ENCODE measurements around the gene FLT1.

Gene FLT1

DNA sequence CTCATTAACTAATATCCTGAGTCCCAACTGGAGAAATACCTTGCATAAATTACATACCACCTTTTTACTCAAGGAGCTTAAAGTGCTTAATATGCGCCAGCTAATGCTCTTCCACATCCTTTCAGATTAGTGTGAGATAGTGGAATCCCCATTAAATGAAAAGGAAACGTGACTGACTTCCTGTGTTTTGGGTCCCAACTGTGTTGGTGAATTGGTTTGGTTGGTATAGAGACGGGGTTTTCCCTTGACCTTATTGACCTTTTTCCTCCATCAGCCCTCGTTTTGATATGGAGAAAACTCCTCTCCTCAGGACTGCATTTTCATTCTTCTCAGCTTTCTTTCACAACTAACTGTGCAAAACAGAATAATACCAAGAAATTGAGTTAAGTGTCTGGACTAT is 193.1 kb downstream of the FLT1 start:
- TF ChIP-seq, protein P1, sequence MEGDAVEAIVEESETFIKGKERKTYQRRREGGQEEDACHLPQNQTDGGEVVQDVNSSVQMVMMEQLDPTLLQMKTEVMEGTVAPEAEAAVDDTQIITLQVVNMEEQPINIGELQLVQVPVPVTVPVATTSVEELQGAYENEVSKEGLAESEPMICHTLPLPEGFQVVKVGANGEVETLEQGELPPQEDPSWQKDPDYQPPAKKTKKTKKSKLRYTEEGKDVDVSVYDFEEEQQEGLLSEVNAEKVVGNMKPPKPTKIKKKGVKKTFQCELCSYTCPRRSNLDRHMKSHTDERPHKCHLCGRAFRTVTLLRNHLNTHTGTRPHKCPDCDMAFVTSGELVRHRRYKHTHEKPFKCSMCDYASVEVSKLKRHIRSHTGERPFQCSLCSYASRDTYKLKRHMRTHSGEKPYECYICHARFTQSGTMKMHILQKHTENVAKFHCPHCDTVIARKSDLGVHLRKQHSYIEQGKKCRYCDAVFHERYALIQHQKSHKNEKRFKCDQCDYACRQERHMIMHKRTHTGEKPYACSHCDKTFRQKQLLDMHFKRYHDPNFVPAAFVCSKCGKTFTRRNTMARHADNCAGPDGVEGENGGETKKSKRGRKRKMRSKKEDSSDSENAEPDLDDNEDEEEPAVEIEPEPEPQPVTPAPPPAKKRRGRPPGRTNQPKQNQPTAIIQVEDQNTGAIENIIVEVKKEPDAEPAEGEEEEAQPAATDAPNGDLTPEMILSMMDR (IDR thresholded peaks at IDR 0.05) = no peak

DNA sequence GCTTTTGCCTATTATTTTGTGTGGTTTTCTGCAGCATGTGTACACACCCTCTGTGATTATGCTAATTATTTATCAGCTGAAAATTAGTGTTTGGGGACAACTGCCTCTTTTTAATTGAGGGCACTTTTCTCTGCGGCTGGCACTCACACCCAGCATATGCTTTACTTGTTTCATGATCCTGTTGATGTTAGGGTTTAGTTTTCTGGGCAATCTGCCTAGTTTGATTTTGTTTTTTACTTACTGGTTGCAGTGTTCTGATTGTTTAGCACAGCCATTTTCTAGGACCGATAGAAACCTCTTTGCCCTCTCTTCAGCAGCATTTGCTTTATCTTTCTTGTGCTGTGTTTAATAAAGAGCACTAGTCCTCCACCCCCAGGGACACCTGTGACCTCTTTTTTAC is 195.0 kb downstream of the FLT1 start:
- TF ChIP-seq, protein P1 (IDR thresholded peaks at IDR 0.05) = no peak

DNA sequence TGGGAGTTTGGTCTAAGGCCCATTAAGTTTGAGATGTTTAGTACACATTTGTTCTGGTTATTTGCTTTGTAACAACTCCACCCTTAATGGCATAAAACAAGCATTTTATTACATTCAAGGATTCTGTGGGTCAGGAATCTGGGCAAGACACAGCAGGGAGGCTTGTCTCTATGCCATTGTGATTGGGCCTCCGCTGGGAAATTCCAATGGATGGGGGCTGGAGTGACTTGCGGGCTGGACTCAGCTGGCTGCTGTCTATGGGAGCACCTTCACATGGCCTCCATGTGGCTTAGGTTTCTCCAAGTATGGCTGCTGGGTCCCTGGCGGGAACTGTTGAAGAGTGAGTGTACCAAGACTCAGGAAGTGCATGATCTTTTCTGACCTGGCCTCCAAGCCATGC is 197.6 kb downstream of the FLT1 start:
- TF ChIP-seq, protein P1 (IDR thresholded peaks at IDR 0.05) = no peak

DNA sequence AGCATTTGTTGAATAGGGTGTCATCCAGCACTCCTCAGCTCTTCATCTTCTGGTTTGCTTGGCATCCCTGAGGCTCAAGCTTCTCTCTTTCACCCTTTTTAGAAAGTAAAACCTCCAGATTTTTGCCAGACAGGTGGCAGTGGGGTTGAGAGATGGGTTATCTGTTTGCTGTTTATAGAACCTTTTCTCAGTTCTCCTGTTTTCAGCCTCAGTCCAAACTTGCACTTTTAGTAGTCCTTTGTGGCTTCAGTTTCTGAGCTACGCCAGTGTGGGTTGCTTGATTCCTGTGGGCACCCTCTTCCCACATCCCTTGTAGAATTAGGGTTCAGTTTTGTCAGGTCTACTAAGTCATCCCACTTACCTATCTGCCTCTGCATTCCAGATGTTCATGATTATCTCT is 208.7 kb downstream of the FLT1 start:
- TF ChIP-seq, protein P1 (IDR thresholded peaks at IDR 0.05) = no peak

DNA sequence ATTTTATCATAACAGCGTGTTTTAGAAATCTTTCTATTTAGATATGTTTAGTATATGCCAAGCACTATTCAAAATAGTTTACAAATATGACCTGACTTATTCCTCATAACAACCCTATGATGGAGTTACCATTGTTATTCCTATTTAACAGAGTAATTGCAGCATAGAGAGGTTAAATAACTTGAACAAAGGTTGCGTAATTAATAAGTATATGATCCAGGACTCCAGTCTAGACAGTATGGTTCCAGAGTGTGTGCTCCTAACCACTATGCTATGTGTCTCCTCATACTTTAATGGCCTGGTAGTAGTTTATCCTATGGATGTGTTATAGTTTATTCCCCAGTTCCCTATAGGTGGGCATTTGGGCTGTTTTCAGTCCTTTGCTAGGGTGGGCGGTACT is 211.3 kb downstream of the FLT1 start:
- TF ChIP-seq, protein P1 (IDR thresholded peaks at IDR 0.05) = no peak

DNA sequence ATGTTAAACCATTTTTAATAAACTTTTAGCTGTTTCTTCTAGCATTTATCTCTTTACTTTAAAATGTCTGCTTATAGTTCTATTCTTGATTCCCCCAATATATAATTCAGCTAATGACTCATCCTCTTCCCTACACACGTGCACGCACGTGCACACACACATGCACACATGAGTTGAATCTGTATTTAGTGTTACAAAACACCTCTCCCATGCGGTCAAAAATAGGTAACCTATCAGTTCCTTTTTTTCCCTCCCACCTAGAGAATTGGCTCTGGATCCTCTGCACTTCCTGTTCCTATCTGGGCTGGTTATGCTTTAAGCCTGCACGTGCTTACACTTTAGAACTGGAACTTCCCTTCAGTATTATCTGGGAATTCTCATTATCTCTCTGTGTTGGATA is 212.5 kb downstream of the FLT1 start:
- TF ChIP-seq, protein P1 (IDR thresholded peaks at IDR 0.05) = no peak

DNA sequence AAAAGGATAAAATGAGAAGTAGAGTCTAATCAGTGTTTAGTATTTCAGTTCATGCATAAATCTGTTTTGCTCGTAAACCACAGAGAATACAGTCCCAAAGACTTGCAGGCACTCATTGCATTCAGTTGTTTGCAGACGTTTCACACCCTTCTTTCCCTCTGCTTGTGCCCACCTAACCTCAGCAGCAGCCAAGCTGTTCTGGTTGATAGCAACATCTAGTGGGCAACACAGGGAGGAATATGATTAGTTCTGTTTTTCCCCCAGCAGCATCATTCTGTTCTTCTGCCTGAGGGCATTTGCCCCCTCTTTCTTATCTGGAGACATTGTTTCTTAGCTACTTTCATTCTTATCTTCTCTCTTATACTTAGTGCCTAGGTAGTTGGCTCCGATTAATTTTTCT is 221.0 kb downstream of the FLT1 start:
- TF ChIP-seq, protein P1 (IDR thresholded peaks at IDR 0.05) = no peak

DNA sequence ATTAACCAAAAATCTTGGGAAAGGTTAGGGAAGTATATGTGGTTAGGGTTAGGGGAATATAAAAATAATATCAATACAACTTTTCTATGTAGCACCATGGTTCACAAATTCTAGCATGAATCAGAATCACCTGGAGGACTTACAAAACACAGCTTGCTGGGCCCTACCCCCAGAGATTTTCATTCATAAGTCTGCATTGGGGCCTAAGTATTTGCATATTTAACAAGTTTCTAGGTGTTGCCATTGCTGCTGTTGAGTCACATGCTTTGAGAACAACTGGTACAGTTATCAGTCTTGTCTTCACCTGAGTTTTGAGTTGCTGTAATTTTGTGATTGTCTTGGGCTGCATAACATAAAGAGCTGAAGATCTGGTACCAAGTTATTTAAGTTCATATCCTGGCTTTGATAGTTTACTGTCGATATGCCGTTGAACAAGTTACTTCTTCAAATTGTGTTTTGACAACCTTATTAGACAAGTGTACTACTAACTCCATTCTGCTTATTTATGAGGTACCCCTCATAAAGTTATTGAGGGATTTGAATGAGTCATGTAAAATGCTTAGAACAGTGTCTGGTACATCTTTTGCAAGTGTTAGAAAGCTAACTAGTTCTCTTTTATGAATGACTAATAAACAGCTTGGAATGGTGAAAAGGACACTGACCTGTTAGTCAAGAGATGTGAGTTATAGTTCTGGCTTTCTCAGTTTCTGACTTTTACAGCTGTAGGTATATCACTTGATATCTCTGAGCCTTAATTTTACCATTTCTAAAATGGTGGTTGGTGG is 223.7 kb downstream of the FLT1 start:
- TF ChIP-seq, protein P1 (IDR thresholded peaks at IDR 0.05) = no peak
